ENCODE measurements around the gene LURAP1L.

LURAP1L gene

DNA sequence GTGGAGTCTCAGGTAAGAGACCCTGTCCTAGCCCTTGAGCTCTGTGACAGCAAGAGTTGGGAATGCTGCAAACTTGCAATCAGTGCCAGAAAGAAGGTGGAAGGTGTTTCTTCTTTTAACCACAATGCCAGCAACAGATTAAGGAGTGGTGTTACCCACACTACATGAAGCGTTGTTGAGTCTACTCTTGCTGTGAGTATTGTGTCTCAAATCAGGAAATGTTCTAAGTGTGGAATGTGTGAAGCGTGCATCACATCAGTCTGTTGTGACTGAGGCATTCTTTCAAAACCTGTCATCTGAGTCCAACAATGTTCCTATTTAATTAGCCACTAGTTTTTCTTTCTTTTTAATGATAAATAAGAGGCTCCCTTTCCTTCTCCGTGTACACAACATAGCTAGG, 2.9 kb upstream of the LURAP1L start:
- in situ Hi-C loops (cut with MboI; ENCODE audit: low sequenced_read_pairs, unreplicated experiment), result no loop called here
- no peak for DNase-seq (ENCODE audit: low spot score)

DNA sequence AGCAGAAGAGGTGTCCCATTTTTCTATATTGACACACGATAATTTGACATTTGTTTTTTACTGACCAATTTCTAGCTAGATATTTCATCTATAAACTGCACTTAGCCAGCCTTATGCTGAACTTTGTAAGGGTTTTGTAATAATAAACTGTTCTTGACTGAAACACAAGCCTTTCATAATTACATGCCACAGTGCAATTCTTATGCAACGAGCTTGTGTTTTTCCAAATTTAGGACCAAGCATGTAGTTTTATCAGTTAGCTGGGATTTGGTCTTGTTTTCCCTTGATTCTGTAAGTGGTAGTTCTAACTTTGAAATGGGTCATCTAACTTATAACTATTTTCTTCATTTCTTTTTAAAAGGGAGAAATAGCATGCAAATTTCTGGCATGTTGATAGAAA, 1.3 kb upstream of the LURAP1L start:
- no peak for DNase-seq (ENCODE audit: low spot score)
- TF ChIP-seq, protein P1, sequence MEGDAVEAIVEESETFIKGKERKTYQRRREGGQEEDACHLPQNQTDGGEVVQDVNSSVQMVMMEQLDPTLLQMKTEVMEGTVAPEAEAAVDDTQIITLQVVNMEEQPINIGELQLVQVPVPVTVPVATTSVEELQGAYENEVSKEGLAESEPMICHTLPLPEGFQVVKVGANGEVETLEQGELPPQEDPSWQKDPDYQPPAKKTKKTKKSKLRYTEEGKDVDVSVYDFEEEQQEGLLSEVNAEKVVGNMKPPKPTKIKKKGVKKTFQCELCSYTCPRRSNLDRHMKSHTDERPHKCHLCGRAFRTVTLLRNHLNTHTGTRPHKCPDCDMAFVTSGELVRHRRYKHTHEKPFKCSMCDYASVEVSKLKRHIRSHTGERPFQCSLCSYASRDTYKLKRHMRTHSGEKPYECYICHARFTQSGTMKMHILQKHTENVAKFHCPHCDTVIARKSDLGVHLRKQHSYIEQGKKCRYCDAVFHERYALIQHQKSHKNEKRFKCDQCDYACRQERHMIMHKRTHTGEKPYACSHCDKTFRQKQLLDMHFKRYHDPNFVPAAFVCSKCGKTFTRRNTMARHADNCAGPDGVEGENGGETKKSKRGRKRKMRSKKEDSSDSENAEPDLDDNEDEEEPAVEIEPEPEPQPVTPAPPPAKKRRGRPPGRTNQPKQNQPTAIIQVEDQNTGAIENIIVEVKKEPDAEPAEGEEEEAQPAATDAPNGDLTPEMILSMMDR (IDR thresholded peaks at IDR 0.05; ENCODE audit: borderline replicate concordance, control extremely low read depth, extremely low read depth, insufficient read depth, missing control alignments), result no peak
- in situ Hi-C loops (cut with MboI; ENCODE audit: low sequenced_read_pairs, unreplicated experiment), result no loop called here

More for the DNA sequence above, 2.9 kb upstream of the LURAP1L start:
- TF ChIP-seq, protein P1 (IDR thresholded peaks at IDR 0.05; ENCODE audit: borderline replicate concordance, control extremely low read depth, extremely low read depth, insufficient read depth, missing control alignments), result no peak

DNA sequence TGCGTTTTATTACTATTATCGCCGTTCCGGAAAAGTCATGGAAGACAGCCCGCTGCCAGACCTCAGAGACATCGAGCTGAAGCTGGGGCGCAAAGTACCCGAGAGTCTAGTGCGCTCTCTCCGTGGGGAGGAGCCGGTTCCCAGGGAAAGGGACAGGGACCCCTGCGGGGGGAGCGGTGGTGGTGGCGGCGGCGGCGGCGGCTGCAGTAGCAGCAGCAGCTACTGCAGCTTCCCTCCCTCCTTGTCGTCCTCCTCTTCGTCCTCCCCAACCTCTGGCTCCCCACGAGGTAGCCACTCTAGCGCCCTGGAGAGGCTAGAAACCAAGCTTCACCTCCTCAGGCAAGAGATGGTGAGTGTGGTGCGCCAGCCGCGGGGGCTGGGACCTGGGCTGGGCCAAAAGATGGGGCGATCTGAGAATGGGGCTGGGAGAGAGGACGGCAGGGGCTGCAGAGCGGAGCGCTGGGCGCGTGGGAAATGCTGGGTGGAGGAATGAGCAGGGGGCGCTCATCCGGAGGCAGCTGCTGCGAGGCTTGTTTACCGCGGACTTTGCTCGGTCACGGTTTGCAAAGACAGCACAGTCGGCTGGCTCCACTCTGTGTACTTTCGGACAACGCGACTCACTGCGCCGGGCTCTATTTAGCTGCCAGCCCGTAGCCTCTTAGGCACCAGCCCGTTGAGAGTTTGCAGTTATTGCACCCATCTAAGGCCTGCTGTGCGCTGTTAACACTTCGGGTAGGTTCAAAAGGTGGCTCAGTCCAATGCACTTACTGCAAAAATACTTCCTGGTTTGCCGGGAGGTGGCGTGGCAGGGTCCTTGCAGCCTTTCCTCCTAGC, 1.1 kb downstream of the LURAP1L start:
- in situ Hi-C loops (cut with MboI; ENCODE audit: low sequenced_read_pairs, unreplicated experiment), result no loop called here
- peak; percentile 67 for DNase-seq (ENCODE audit: low spot score)
- TF ChIP-seq, protein P1 (IDR thresholded peaks at IDR 0.05; ENCODE audit: borderline replicate concordance, control extremely low read depth, extremely low read depth, insufficient read depth, missing control alignments), result peak; percentile 21

DNA sequence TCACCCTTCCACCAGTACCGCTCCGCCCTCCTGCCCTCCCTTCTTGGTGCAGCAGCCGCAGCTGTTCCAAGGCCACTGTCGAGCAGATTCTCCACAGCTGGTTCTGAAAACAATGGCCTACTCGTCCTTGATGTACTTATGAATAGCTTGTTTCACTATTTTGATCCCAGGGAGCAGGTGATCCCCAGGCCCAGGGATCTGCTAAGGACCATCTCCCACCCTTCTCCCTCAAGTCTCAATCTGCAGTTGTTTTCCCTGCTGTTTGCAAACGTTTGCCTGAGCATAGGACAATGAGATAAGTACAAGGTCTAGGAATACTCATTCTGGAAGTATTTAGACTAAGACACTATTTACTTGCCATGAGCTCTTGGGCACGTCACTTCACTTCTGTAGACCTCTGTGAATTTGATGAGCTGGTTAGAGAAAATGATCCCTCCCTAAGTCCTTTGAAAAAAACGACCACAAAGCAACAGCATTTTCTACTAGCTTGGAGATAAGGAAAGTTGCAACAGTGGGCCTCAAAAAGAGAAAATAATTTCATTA, 1.8 kb downstream of the LURAP1L start:
- in situ Hi-C loops (cut with MboI; ENCODE audit: low sequenced_read_pairs, unreplicated experiment), result no loop called here
- TF ChIP-seq, protein P1 (IDR thresholded peaks at IDR 0.05; ENCODE audit: borderline replicate concordance, control extremely low read depth, extremely low read depth, insufficient read depth, missing control alignments), result no peak
- DNase-seq (ENCODE audit: low spot score), result no peak

DNA sequence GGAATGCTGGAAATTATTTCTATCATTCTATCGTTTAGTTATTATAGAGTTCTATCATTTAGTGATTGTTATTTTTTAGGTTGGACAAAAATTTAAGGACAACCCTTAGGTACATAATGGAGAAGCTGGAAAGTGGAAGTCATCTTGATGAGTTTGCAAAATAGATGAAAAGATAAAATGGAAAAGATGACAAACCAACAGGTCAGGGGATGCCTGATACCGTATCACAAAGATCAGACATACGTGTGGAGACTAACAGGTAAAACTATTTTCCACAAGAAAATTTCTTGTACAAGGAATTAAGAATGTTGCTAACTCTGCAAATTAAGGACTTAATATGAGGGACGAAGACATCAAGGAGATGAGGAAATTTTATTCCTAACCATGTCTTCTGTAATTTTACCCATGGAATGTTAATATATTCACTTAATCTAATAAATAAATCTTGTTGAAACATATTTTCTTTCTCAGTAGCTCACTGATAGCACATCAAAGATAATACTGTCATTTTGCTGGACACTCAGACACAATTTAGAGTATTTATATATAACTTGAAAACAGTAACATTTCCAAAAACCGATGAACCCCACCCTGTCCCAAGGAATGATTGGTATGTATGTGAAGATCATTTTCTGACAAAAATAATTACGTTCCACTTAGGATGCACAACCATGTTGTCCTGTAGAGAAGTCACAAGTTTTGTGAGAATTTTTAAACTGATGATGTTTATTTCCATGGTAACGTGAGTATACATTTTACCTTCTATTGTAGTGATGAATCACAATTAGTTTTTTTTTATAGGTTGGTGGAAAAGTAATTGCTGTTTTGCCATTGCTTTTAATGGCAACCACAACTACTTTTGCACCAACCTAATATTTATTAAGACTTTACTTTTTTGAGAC, 2.6 kb downstream of the LURAP1L start:
- DNase-seq (ENCODE audit: low spot score), result no peak
- TF ChIP-seq, protein P1 (IDR thresholded peaks at IDR 0.05; ENCODE audit: borderline replicate concordance, control extremely low read depth, extremely low read depth, insufficient read depth, missing control alignments), result no peak
- in situ Hi-C loops (cut with MboI; ENCODE audit: low sequenced_read_pairs, unreplicated experiment), result no loop called here

DNA sequence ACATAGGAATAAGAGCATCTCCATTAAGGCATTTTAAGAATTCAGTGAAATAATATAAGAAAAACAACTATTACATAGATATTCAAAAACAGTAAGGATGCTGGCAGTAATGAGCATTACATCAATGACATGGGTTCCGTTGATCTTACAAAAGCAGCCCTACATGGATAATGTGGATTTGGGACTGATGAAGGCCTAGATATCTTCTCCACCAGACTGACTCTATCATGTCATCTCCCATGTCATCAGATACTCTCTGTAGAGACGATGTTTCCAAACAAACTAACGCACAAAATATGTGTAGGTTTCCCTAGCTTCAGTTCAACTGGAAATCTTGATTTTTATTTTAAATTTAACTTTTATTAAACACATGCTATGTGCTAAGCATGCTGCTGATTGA, 3.6 kb downstream of the LURAP1L start:
- TF ChIP-seq, protein P1 (IDR thresholded peaks at IDR 0.05; ENCODE audit: borderline replicate concordance, control extremely low read depth, extremely low read depth, insufficient read depth, missing control alignments), result no peak
- DNase-seq (ENCODE audit: low spot score), result no peak
- in situ Hi-C loops (cut with MboI; ENCODE audit: low sequenced_read_pairs, unreplicated experiment), result no loop called here
